HEK293 (cell line): ENCODE results near the gene RBM4B.

Experiments
- CTCF ChIA-PET: fragments of 350-600 bp; formaldehyde crosslinking; extraction: SDS; loops from one replicate; lab custom pipeline; 2021; ENCODE audit warnings: antibody characterized with exemption; lab: Yijun Ruan, JAX
- POLR2A ChIA-PET: fragments of 300-600 bp; formaldehyde crosslinking; extraction: SDS; loops from one replicate; lab custom pipeline; 2020; ENCODE audit warnings: antibody characterized with exemption, inconsistent platforms; lab: Yijun Ruan, JAX
- H3K27ac ChIP-seq: fragments of 200-500 bp; sonication (Bioruptor generic); 2 replicates; pipeline ENCODE4 v1.5.1; 2014; ENCODE audit warnings: low read depth, low read length, control low read depth, inconsistent platforms; ENCODE audit errors: extremely low read depth
- H3K36me3 ChIP-seq, 2 experiments: fragments of 200-500 bp in 1 of 2; sonication (Bioruptor generic) in 1 of 2; 1 replicate in 1 of 2; 2 replicates in 1 of 2; pipeline ENCODE4 v1.5.1; 2014 to 2017; ENCODE audit warnings: inconsistent platforms in 2 of 2, low read length in 2 of 2; ENCODE audit not compliant: control insufficient read depth in 2 of 2, insufficient read depth in 1 of 2
- H3K4me1 ChIP-seq: fragments of 200-500 bp; sonication (Bioruptor generic); 2 replicates; pipeline ENCODE4 v1.5.1; 2014; ENCODE audit warnings: mild to moderate bottlenecking, low read length, inconsistent platforms; ENCODE audit not compliant: control insufficient read depth, insufficient read depth
- H3K4me3 ChIP-seq: 2 replicates; pipeline ENCODE4 v1.5.1; 2011; ENCODE audit warnings: low read depth, mild to moderate bottlenecking, control low read depth, low read length, moderate library complexity
- H3K9me3 ChIP-seq: fragments of 200-500 bp; sonication (Bioruptor generic); 2 replicates; pipeline ENCODE4 v1.5.1; 2014; ENCODE audit warnings: low read depth, low read length, inconsistent platforms; ENCODE audit not compliant: control insufficient read depth, insufficient read depth
- EGR2 ChIP-seq: fragments of 450-650 bp; formaldehyde crosslinking; IDR thresholded peaks from 2 replicates; pipeline ENCODE4 v1.5.1; 2016; ENCODE audit warnings: low read depth, missing biosample characterization, missing genetic modification characterization
- TCF7L2 ChIP-seq: IDR thresholded peaks from 2 replicates; pipeline ENCODE4 v1.6.1; 2011; ENCODE audit warnings: low read depth, mild to moderate bottlenecking, inconsistent platforms, low read length, moderate library complexity, borderline replicate concordance
- ZFP41 ChIP-seq: fragments of 450-650 bp; formaldehyde crosslinking; IDR thresholded peaks from 2 replicates; pipeline ENCODE4 v1.5.1; 2016; ENCODE audit warnings: missing biosample characterization, missing genetic modification characterization, borderline replicate concordance
- ZNF239 ChIP-seq: fragments of 450-650 bp; formaldehyde crosslinking; IDR thresholded peaks from 2 replicates; pipeline ENCODE4 v1.5.1; 2016; ENCODE audit warnings: missing biosample characterization, missing genetic modification characterization
- ZNF248 ChIP-seq: fragments of 450-650 bp; formaldehyde crosslinking; IDR thresholded peaks from 2 replicates; pipeline ENCODE4 v1.5.1; 2017; ENCODE audit warnings: missing biosample characterization, missing genetic modification characterization
- ZNF404 ChIP-seq: fragments of 450-650 bp; formaldehyde crosslinking; IDR thresholded peaks from 2 replicates; pipeline ENCODE4 v1.5.1; 2017; ENCODE audit warnings: missing biosample characterization, missing genetic modification characterization
- ZNF48 ChIP-seq: fragments of 450-650 bp; formaldehyde crosslinking; IDR thresholded peaks from 2 replicates; pipeline ENCODE4 v1.5.1; 2016; ENCODE audit warnings: missing biosample characterization, missing genetic modification characterization
- ZNF596 ChIP-seq: fragments of 450-650 bp; IDR thresholded peaks from 2 replicates; pipeline ENCODE4 v1.5.0; 2018; ENCODE audit warnings: missing biosample characterization, mild to moderate bottlenecking, missing genetic modification characterization, moderate library complexity
- ZNF624 ChIP-seq: fragments of 450-650 bp; formaldehyde crosslinking; IDR thresholded peaks from 2 replicates; pipeline ENCODE4 v1.5.1; 2017; ENCODE audit warnings: missing biosample characterization, missing genetic modification characterization
- ZNF707 ChIP-seq: fragments of 450-650 bp; formaldehyde crosslinking; IDR thresholded peaks from 2 replicates; pipeline ENCODE4 v1.5.1; 2016; ENCODE audit warnings: missing biosample characterization, missing genetic modification characterization
- ZNF76 ChIP-seq: fragments of 450-650 bp; formaldehyde crosslinking; IDR thresholded peaks from 2 replicates; pipeline ENCODE4; 2016; ENCODE audit warnings: low read depth, missing biosample characterization, missing genetic modification characterization, borderline replicate concordance
- ZNF768 ChIP-seq: fragments of 450-650 bp; formaldehyde crosslinking; IDR thresholded peaks from 2 replicates; pipeline ENCODE4 v1.5.1; 2018; ENCODE audit warnings: missing biosample characterization, mild to moderate bottlenecking, missing genetic modification characterization
- TF ChIP-seq, protein P1 (sequence below): fragments of 450-650 bp; formaldehyde crosslinking; IDR thresholded peaks from 2 replicates; pipeline ENCODE4 v1.5.1; 2016; ENCODE audit warnings: missing biosample characterization, missing genetic modification characterization
- TF ChIP-seq, protein P2 (sequence below): fragments of 450-650 bp; formaldehyde crosslinking; conservative IDR thresholded peaks from 2 replicates; pipeline ENCODE4 v1.5.1; 2016; ENCODE audit warnings: low read depth, missing biosample characterization, missing genetic modification characterization
- TF ChIP-seq, protein P3 (sequence below): fragments of 450-650 bp; formaldehyde crosslinking; IDR thresholded peaks from 2 replicates; pipeline ENCODE4 v1.5.1; 2016; ENCODE audit warnings: missing biosample characterization, missing genetic modification characterization
- TF ChIP-seq, protein P4 (sequence below): fragments of 450-650 bp; formaldehyde crosslinking; optimal IDR thresholded peaks from 2 replicates; pipeline ENCODE3; 2016; ENCODE audit warnings: missing biosample characterization, mild to moderate bottlenecking, missing genetic modification characterization
- TF ChIP-seq, protein P5 (sequence below): fragments of 450-650 bp; formaldehyde crosslinking; IDR thresholded peaks from 2 replicates; pipeline ENCODE4 v1.5.1; 2016; ENCODE audit warnings: missing biosample characterization, missing genetic modification characterization
- TF ChIP-seq, protein P6 (sequence below): fragments of 450-650 bp; formaldehyde crosslinking; IDR thresholded peaks from 2 replicates; pipeline ENCODE4 v1.5.1; 2016; ENCODE audit warnings: missing biosample characterization, missing genetic modification characterization

The RBM4B gene

DNA sequence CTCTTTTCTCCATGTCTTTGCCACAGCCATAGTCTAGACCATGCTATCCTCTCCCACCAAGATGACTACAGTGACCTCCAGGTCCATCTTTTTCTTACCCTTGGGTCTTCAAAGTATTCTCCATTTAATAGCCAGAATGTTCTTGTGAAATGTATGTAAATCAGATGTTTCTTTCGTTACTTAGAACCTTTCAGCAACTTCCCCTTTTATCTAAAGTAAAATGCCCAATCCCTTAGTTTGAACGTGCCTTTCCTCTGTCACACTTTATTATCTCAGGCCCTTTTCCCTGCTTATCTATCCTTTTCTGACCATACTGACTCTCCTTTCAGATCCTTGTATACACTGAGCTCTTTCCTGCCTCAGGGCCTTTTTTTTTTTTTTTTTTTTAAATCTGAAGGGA, 17.9 kb downstream of the RBM4B start (continued):
- TF ChIP-seq TCF7L2 (no peak), ZNF624 (tag by site-specific recombination) (no peak), ZNF248 (tag by site-specific recombination) (no peak), ZNF707 (tag by site-specific recombination) (no peak), ZNF404 (tag by site-specific recombination) (no peak), ZNF768 (tag by site-specific recombination) (no peak), ZNF48 (tag by site-specific recombination) (no peak)
- TF ChIP-seq, protein P1, sequence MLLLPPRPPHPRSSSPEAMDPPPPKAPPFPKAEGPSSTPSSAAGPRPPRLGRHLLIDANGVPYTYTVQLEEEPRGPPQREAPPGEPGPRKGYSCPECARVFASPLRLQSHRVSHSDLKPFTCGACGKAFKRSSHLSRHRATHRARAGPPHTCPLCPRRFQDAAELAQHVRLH: no peak
- TF ChIP-seq, protein P2, sequence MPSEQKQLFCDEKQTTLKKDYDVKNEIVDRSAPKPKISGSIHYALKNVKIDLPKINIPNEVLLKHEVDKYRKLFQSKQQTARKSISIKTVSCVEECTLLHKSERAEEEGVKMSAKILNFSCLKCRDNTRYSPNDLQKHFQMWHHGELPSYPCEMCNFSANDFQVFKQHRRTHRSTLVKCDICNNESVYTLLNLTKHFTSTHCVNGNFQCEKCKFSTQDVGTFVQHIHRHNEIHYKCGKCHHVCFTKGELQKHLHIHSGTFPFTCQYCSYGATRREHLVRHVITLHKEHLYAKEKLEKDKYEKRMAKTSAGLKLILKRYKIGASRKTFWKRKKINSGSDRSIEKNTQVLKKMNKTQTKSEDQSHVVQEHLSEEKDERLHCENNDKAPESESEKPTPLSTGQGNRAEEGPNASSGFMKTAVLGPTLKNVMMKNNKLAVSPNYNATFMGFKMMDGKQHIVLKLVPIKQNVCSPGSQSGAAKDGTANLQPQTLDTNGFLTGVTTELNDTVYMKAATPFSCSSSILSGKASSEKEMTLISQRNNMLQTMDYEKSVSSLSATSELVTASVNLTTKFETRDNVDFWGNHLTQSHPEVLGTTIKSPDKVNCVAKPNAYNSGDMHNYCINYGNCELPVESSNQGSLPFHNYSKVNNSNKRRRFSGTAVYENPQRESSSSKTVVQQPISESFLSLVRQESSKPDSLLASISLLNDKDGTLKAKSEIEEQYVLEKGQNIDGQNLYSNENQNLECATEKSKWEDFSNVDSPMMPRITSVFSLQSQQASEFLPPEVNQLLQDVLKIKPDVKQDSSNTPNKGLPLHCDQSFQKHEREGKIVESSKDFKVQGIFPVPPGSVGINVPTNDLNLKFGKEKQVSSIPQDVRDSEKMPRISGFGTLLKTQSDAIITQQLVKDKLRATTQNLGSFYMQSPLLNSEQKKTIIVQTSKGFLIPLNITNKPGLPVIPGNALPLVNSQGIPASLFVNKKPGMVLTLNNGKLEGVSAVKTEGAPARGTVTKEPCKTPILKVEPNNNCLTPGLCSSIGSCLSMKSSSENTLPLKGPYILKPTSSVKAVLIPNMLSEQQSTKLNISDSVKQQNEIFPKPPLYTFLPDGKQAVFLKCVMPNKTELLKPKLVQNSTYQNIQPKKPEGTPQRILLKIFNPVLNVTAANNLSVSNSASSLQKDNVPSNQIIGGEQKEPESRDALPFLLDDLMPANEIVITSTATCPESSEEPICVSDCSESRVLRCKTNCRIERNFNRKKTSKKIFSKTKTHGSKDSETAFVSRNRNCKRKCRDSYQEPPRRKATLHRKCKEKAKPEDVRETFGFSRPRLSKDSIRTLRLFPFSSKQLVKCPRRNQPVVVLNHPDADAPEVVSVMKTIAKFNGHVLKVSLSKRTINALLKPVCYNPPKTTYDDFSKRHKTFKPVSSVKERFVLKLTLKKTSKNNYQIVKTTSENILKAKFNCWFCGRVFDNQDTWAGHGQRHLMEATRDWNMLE (tag by site-specific recombination): no peak
- TF ChIP-seq, protein P3, sequence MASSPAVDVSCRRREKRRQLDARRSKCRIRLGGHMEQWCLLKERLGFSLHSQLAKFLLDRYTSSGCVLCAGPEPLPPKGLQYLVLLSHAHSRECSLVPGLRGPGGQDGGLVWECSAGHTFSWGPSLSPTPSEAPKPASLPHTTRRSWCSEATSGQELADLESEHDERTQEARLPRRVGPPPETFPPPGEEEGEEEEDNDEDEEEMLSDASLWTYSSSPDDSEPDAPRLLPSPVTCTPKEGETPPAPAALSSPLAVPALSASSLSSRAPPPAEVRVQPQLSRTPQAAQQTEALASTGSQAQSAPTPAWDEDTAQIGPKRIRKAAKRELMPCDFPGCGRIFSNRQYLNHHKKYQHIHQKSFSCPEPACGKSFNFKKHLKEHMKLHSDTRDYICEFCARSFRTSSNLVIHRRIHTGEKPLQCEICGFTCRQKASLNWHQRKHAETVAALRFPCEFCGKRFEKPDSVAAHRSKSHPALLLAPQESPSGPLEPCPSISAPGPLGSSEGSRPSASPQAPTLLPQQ: no peak
- TF ChIP-seq, protein P4, sequence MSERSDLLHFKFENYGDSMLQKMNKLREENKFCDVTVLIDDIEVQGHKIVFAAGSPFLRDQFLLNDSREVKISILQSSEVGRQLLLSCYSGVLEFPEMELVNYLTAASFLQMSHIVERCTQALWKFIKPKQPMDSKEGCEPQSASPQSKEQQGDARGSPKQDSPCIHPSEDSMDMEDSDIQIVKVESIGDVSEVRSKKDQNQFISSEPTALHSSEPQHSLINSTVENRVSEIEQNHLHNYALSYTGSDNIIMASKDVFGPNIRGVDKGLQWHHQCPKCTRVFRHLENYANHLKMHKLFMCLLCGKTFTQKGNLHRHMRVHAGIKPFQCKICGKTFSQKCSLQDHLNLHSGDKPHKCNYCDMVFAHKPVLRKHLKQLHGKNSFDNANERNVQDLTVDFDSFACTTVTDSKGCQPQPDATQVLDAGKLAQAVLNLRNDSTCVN (tag by site-specific recombination): no peak
- TF ChIP-seq, protein P5, sequence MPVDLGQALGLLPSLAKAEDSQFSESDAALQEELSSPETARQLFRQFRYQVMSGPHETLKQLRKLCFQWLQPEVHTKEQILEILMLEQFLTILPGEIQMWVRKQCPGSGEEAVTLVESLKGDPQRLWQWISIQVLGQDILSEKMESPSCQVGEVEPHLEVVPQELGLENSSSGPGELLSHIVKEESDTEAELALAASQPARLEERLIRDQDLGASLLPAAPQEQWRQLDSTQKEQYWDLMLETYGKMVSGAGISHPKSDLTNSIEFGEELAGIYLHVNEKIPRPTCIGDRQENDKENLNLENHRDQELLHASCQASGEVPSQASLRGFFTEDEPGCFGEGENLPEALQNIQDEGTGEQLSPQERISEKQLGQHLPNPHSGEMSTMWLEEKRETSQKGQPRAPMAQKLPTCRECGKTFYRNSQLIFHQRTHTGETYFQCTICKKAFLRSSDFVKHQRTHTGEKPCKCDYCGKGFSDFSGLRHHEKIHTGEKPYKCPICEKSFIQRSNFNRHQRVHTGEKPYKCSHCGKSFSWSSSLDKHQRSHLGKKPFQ (tag by site-specific recombination): no peak
- TF ChIP-seq, protein P6, sequence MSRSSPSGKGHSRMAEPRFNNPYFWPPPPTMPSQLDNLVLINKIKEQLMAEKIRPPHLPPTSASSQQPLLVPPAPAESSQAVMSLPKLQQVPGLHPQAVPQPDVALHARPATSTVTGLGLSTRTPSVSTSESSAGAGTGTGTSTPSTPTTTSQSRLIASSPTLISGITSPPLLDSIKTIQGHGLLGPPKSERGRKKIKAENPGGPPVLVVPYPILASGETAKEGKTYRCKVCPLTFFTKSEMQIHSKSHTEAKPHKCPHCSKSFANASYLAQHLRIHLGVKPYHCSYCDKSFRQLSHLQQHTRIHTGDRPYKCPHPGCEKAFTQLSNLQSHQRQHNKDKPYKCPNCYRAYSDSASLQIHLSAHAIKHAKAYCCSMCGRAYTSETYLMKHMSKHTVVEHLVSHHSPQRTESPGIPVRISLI (tag by site-specific recombination): no peak

DNA sequence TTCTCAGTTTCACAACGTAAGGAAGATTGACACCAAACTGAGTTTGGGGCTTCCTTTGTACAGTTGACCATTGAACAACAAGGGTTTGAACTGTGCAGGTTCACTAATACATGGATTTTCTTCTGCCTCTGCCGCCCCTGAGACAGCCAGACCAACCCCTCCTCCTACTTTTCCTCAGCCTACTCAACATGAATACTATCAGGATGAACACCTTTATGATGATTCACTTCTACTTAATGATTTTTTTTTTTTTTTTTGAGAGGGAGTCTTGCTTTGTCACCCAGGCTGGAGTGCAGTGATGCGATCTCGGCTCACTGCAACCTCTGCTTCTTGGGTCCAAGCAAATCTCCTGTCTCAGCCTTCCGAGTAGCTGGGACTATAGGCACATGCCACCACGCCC, 24.6 kb downstream of the RBM4B start:
- Histone ChIP-seq H3K4me3 (no peak overlapping the region), H3K9me3 (no peaks in the 10 kb centered on the region), H3K4me1 (no peaks in the 10 kb centered on the region), H3K27ac (no peak overlapping the region), H3K36me3 (peaks cover 28 to 43% of the 10 kb centered on the region in 2 experiments; a peak in 2 of 3 replicates)
- CTCF ChIA-PET: interaction anchor here (0.6 to 0.8 kb wide), 4 partner anchors 11 to 1661 kb away, joined by 3 read pairs; no protein-coding TSS in a partner anchor
- POLR2A ChIA-PET: interaction anchor here (1.3 to 1.8 kb wide), 3 partner anchors 9 to 25 kb away, joined by 4 to 8 read pairs (median 7); partner anchors contain the start of genes RBM4 and RBM4B
- TF ChIP-seq ZNF76 (tag by site-specific recombination): no peak
- no peak for TF ChIP-seq ZFP41 (tag by site-specific recombination)
- no peak for TF ChIP-seq ZNF239 (tag by site-specific recombination)
- TF ChIP-seq ZNF48 (tag by site-specific recombination): no peak
- peak; percentile 26; the same call in 1 of the 2 replicates for TF ChIP-seq EGR2
- no peak for TF ChIP-seq ZNF596 (tag by site-specific recombination)
